Measurements from ENCODE around the gene SMIM1. TPM values are rescaled to one million over a fixed set of nuclear protein-coding genes. Genes with fewer than 3 reads are reported as not detected.

The SMIM1 gene
- total and polyA plus RNA-seq, 9 of the 15 experiments (the other 6 are each of a cell fraction or from before 2014, with no cell fraction given), result 2.3 to 125 (median 24.3) TPM

GRCh38 chr1:3733883-3734589 is 38.5 kb upstream of the SMIM1 start:
- ATAC-seq, result no peak
- Histone ChIP-seq H3K27me3 (ENCODE audit: control insufficient read depth in 2 of 2, insufficient read depth in 2 of 2, low read length in 2 of 2) (peaks cover 3 to 20% of the 10 kb centered on the region in 2 experiments; a peak in 4 of 5 replicates), H3K79me2 (ENCODE audit: control insufficient read depth, insufficient read depth, low read length) (no peaks in the 10 kb centered on the region), H3K27ac (ENCODE audit: extremely low read depth, low read depth, low read length) (no peak overlapping the region), H2AFZ (ENCODE audit: low read depth, low read length) (no peak overlapping the region), H3K4me3 (no peak overlapping the region), H4K20me1 (replicated peaks; ENCODE audit: control insufficient read depth, insufficient read depth, low read length) (no peaks in the 10 kb centered on the region; the same call in 1 of the 2 replicates), H3K36me3 (ENCODE audit: control insufficient read depth, insufficient read depth, low read length) (peaks cover 36% of the 10 kb centered on the region; the same call in 2 of the 3 replicates), H3K9ac (ENCODE audit: insufficient read depth in 1 of 2, low read depth in 2 of 2, low read length in 2 of 2) (0 out of 4 replicates have a peak overlapping the region, but pooled peaks of 1 of the 2 experiments have one; percentile 24), H3K4me2 (ENCODE audit: insufficient read depth, low read length) (no peak overlapping the region), H3K4me1 (replicated peaks in 1 of 2; ENCODE audit: control insufficient read depth in 2 of 2, insufficient read depth in 2 of 2, low read length in 2 of 2) (peaks cover 0 to 52% of the 10 kb centered on the region in 2 experiments; a peak in 2 of 5 replicates), H3K9me1 (ENCODE audit: control insufficient read depth, insufficient read depth, low read length) (peaks cover 7% of the 10 kb centered on the region), H3K9me3 (replicated peaks; ENCODE audit: control insufficient read depth, insufficient read depth, low read depth, low read length) (no peaks in the 10 kb centered on the region)
- no TSS peak for BruUV-seq (replicated peaks)
- WGBS (ENCODE audit: insufficient coverage, low coverage, missing lambda C conversion rate), result 64% methylated on average over 17 of the region's 17 CpGs
- TF ChIP-seq MBD2 (IDR thresholded peaks at IDR 0.05; ENCODE audit: borderline replicate concordance, low read depth) (no peak), POLR2G (IDR thresholded peaks at IDR 0.05; ENCODE audit: low read depth, low read length) (peak; percentile 61; the same call in 1 of the 2 replicates)
- intact Hi-C loops (cut with micrococcal nuclease), result no loop called here
- ChIA-PET POLR2A (interaction anchor here (0.6 to 1.6 kb wide), 5 partner anchors 9 to 43 kb away, joined by 3 read pairs; no protein-coding TSS in a partner anchor), CTCF (ENCODE audit: low intra/inter-chr PET ratio) (no interaction called here)
- in situ Hi-C loops (cut with MboI), result no loop called here
- no peak for FAIRE-seq
- no peak for DNase-seq (ENCODE audit: extremely low read depth in 1 of 4, low spot score in 3 of 4)

- Histone ChIP-seq H3K79me2 (ENCODE audit: control insufficient read depth, insufficient read depth, low read length) (no peaks in the 10 kb centered on the region), H3K36me3 (ENCODE audit: control insufficient read depth, insufficient read depth, low read length) (peaks cover 41% of the 10 kb centered on the region; the same call in 2 of the 3 replicates), H3K9ac (ENCODE audit: insufficient read depth in 1 of 2, low read depth in 2 of 2, low read length in 2 of 2) (no peak overlapping the region), H3K4me2 (ENCODE audit: insufficient read depth, low read length) (no peak overlapping the region), H3K27me3 (ENCODE audit: control insufficient read depth in 2 of 2, insufficient read depth in 2 of 2, low read length in 2 of 2) (peaks cover 3 to 14% of the 10 kb centered on the region in 2 experiments; a peak in 2 of 5 replicates), H2AFZ (ENCODE audit: low read depth, low read length) (no peak overlapping the region), H3K9me1 (ENCODE audit: control insufficient read depth, insufficient read depth, low read length) (peaks cover 5% of the 10 kb centered on the region), H3K4me1 (replicated peaks in 1 of 2; ENCODE audit: control insufficient read depth in 2 of 2, insufficient read depth in 2 of 2, low read length in 2 of 2) (peaks cover 0 to 52% of the 10 kb centered on the region in 2 experiments; a peak in 2 of 5 replicates), H3K27ac (ENCODE audit: extremely low read depth, low read depth, low read length) (no peak overlapping the region), H3K9me3 (replicated peaks; ENCODE audit: control insufficient read depth, insufficient read depth, low read depth, low read length) (no peaks in the 10 kb centered on the region), H3K4me3 (no peak overlapping the region), H4K20me1 (replicated peaks; ENCODE audit: control insufficient read depth, insufficient read depth, low read length) (no peaks in the 10 kb centered on the region; the same call in 1 of the 2 replicates)
- DNase-seq (ENCODE audit: extremely low read depth in 1 of 4, low spot score in 3 of 4) (no peak), ATAC-seq (no peak), FAIRE-seq (no peak)
- BruUV-seq (replicated peaks), result no TSS peak
- 0 out of 2 replicates have a peak, but pooled peaks have one; percentile 8 for TF ChIP-seq POLR2A (conservative IDR thresholded peaks at IDR 0.05)
- TF ChIP-seq HMGN3 (IDR thresholded peaks at IDR 0.05; ENCODE audit: borderline replicate concordance, extremely low read depth, insufficient read length, low read depth, low read length), result no peak
- intact Hi-C loops (cut with micrococcal nuclease), result no loop called here
- in situ Hi-C loops (cut with MboI), result no loop called here
- 85% methylated on average over 15 of the region's 16 CpGs for WGBS (ENCODE audit: insufficient coverage, low coverage, missing lambda C conversion rate)
- POLR2A ChIA-PET, result interaction anchor here (0.6 to 1.6 kb wide), 6 partner anchors 8 to 58 kb away, joined by 3 read pairs; no protein-coding TSS in a partner anchor
- CTCF ChIA-PET (ENCODE audit: low intra/inter-chr PET ratio), result no interaction called here
These were observed 37.9 kb upstream of the SMIM1 start for GRCh38 chr1:3734602-3735001.
